IMR-90 (cell line): ENCODE measurements around the gene ARHGAP19. TPM values are rescaled to one million over a fixed set of nuclear protein-coding genes. Genes with fewer than 3 reads are reported as not detected.

ENCODE experiments used
- ATAC-seq: fragments of 200-7000 bp; cut with Tn5 transposase; 2 replicates; pipeline ENCODE4 v1.9.1; 2020; ENCODE audit warnings: low read depth, mild to moderate bottlenecking, moderate library complexity
- BruUV-seq: library from RNA; stranded (reverse); fragments of 400-500 nt; replicated peaks from 2 replicates; lab custom pipeline; 2021; lab: Mats Ljungman, UMichigan
- CTCF ChIA-PET: fragments of 300-600 bp; formaldehyde crosslinking; extraction: SDS; loops from one replicate; lab custom pipeline; 2021; ENCODE audit warnings: antibody characterized with exemption; lab: Yijun Ruan, JAX
- POLR2A ChIA-PET: fragments of 300-600 bp; sonication (Branson Sonifier 250); formaldehyde crosslinking; loops from one replicate; lab custom pipeline; 2022; ENCODE audit warnings: antibody characterized with exemption; ENCODE audit not compliant: unreplicated experiment; lab: Charles Lee
- DNase-seq: peaks from one replicate; pipeline ENCODE4 v3.0.0; 2013
- H2AFZ ChIP-seq: replicated peaks from 2 replicates; pipeline ENCODE3; 2013; ENCODE audit warnings: low read length, mild to moderate bottlenecking; ENCODE audit not compliant: poor library complexity
- H2AK5ac ChIP-seq: 2 replicates; pipeline ENCODE4 v1.6.1; 2013; ENCODE audit warnings: low read depth, low read length, inconsistent platforms
- H2AK9ac ChIP-seq: replicated peaks from 2 replicates; pipeline ENCODE3; 2013; ENCODE audit warnings: mild to moderate bottlenecking, low read depth, low read length, moderate library complexity; ENCODE audit not compliant: poor library complexity
- H2BK120ac ChIP-seq: 2 replicates; pipeline ENCODE4 v1.6.1; 2013; ENCODE audit warnings: low read depth, low read length, inconsistent platforms
- H2BK15ac ChIP-seq: 3 replicates; pipeline ENCODE4 v1.6.1; 2013; ENCODE audit warnings: low read depth, low read length, inconsistent platforms
- H2BK20ac ChIP-seq: 2 replicates; pipeline ENCODE4 v1.6.1; 2013; ENCODE audit warnings: low read depth, mild to moderate bottlenecking, inconsistent platforms, low read length, moderate library complexity
- H2BK5ac ChIP-seq: 2 replicates; pipeline ENCODE4 v1.6.1; 2013; ENCODE audit warnings: mild to moderate bottlenecking, low read depth, low read length, inconsistent platforms; ENCODE audit not compliant: poor library complexity, severe bottlenecking
- H3K14ac ChIP-seq: replicated peaks from 2 replicates; pipeline ENCODE4 v1.6.1; 2013; ENCODE audit warnings: low read depth, low read length, inconsistent platforms
- H3K18ac ChIP-seq: 2 replicates; pipeline ENCODE4 v1.6.1; 2013; ENCODE audit warnings: low read depth, low read length, control low read depth
- H3K23ac ChIP-seq: 2 replicates; pipeline ENCODE4 v1.6.1; 2013; ENCODE audit warnings: low read depth, low read length, inconsistent platforms
- H3K27ac ChIP-seq: 2 replicates; pipeline ENCODE4 v1.5.1; 2013; ENCODE audit warnings: mild to moderate bottlenecking, control low read depth, low read length; ENCODE audit not compliant: insufficient read depth
- H3K27me3 ChIP-seq: 2 replicates; pipeline ENCODE4 v1.6.1; 2013; ENCODE audit warnings: low read length; ENCODE audit not compliant: control insufficient read depth, insufficient read depth
- H3K36me3 ChIP-seq: 2 replicates; pipeline ENCODE4 v1.6.1; 2013; ENCODE audit warnings: low read length, mixed read lengths; ENCODE audit not compliant: control insufficient read depth, insufficient read depth
- H3K4ac ChIP-seq: 2 replicates; pipeline ENCODE4 v1.6.1; 2013; ENCODE audit warnings: low read depth, low read length, inconsistent platforms
- H3K4me1 ChIP-seq: 2 replicates; pipeline ENCODE4 v1.6.1; 2013; ENCODE audit warnings: low read length, mixed read lengths; ENCODE audit not compliant: control insufficient read depth, insufficient read depth
- H3K4me2 ChIP-seq: 2 replicates; pipeline ENCODE4 v1.6.1; 2013; ENCODE audit warnings: low read depth, mild to moderate bottlenecking, control low read depth, low read length, moderate library complexity
- H3K4me3 ChIP-seq: 2 replicates; pipeline ENCODE4 v1.5.1; 2013; ENCODE audit warnings: low read depth, mild to moderate bottlenecking, control low read depth, low read length, moderate library complexity; ENCODE audit not compliant: insufficient read depth
- H3K56ac ChIP-seq: 2 replicates; pipeline ENCODE4 v1.6.1; 2013; ENCODE audit warnings: low read length, inconsistent platforms; ENCODE audit not compliant: insufficient read depth; ENCODE audit errors: extremely low read depth
- H3K79me1 ChIP-seq, 2 experiments: 2 replicates each; pipeline ENCODE4 v1.6.1; 2013; ENCODE audit warnings: low read length in 2 of 2, inconsistent platforms in 1 of 2, low read depth in 1 of 2
- H3K9ac ChIP-seq: 2 replicates; pipeline ENCODE4 v1.6.1; 2013; ENCODE audit warnings: low read depth, low read length, control low read depth
- H3K9me1 ChIP-seq: 2 replicates; pipeline ENCODE4 v1.6.1; 2013; ENCODE audit warnings: low read length, inconsistent platforms; ENCODE audit not compliant: insufficient read depth
- H3K9me3 ChIP-seq: 2 replicates; pipeline ENCODE4 v1.6.1; 2013; ENCODE audit warnings: low read length; ENCODE audit not compliant: control insufficient read depth, insufficient read depth
- H4K20me1 ChIP-seq: 2 replicates; pipeline ENCODE4 v1.6.1; 2013; ENCODE audit warnings: low read length, inconsistent platforms; ENCODE audit not compliant: insufficient read depth
- H4K5ac ChIP-seq: 2 replicates; pipeline ENCODE4 v1.6.1; 2013; ENCODE audit warnings: mild to moderate bottlenecking, low read depth, low read length, control low read depth
- H4K8ac ChIP-seq, 2 experiments: 2 replicates each; pipeline ENCODE4 v1.6.1; 2013; ENCODE audit warnings: low read depth in 2 of 2, low read length in 2 of 2, control low read depth in 1 of 2, inconsistent platforms in 1 of 2
- H4K91ac ChIP-seq: 2 replicates; pipeline ENCODE4 v1.6.1; 2013; ENCODE audit warnings: low read depth, low read length, inconsistent platforms; ENCODE audit not compliant: insufficient read depth
- BHLHE40 ChIP-seq: fragments of 150-350 bp; IDR thresholded peaks from 2 replicates; pipeline ENCODE4 v1.6.1; 2016; ENCODE audit warnings: mild to moderate bottlenecking, low read depth, low read length
- CEBPB ChIP-seq: IDR thresholded peaks from 2 replicates; pipeline ENCODE4 v1.6.1; 2012; ENCODE audit warnings: low read depth, low read length, improper control_type of control experiment
- CHD1 ChIP-seq: IDR thresholded peaks from 2 replicates; pipeline ENCODE4 v1.6.1; 2012; ENCODE audit warnings: low read depth, low read length, improper control_type of control experiment
- CTCF ChIP-seq: conservative IDR thresholded peaks from 2 replicates; pipeline ENCODE4 v1.5.1; 2012; ENCODE audit warnings: mild to moderate bottlenecking, low read depth, low read length, improper control_type of control experiment
- FOS ChIP-seq: fragments of 150-350 bp; IDR thresholded peaks from 2 replicates; pipeline ENCODE4 v1.6.1; 2016; ENCODE audit warnings: low read depth, low read length
- MAFK ChIP-seq: IDR thresholded peaks from 2 replicates; pipeline ENCODE4 v1.6.1; 2012; ENCODE audit warnings: low read depth, low read length, improper control_type of control experiment
- MAZ ChIP-seq: IDR thresholded peaks from 2 replicates; pipeline ENCODE4 v1.6.1; 2012; ENCODE audit warnings: low read depth, mild to moderate bottlenecking, low read length, improper control_type of control experiment, moderate library complexity, borderline replicate concordance
- MXI1 ChIP-seq: IDR thresholded peaks from 2 replicates; pipeline ENCODE4 v1.6.1; 2012; ENCODE audit warnings: low read depth, mild to moderate bottlenecking, low read length, moderate library complexity, borderline replicate concordance
- NFE2L2 ChIP-seq: fragments of 150-350 bp; IDR thresholded peaks from 2 replicates; pipeline ENCODE4 v1.6.1; 2016; ENCODE audit warnings: low read depth, mild to moderate bottlenecking, low read length
- POLR2A ChIP-seq: IDR thresholded peaks from 2 replicates; pipeline ENCODE4 v1.6.1; 2012; ENCODE audit warnings: mild to moderate bottlenecking, low read depth, low read length
- RAD21 ChIP-seq: IDR thresholded peaks from 2 replicates; pipeline ENCODE4 v1.6.1; 2012; ENCODE audit warnings: low read length, improper control_type of control experiment
- RCOR1 ChIP-seq: IDR thresholded peaks from 2 replicates; pipeline ENCODE4 v1.6.1; 2012; ENCODE audit warnings: mild to moderate bottlenecking, low read length, improper control_type of control experiment; ENCODE audit not compliant: insufficient replicate concordance
- RFX5 ChIP-seq: IDR thresholded peaks from 2 replicates; pipeline ENCODE4 v1.8.0; 2012; ENCODE audit warnings: low read depth, mild to moderate bottlenecking, low read length, moderate library complexity
- SMC3 ChIP-seq: fragments of 150-350 bp; IDR thresholded peaks from 2 replicates; pipeline ENCODE4 v1.6.1; 2016; ENCODE audit warnings: low read depth, mild to moderate bottlenecking, antibody characterized with exemption, low read length, moderate library complexity
- USF2 ChIP-seq: fragments of 150-350 bp; IDR thresholded peaks from 2 replicates; pipeline ENCODE4 v1.6.1; 2017; ENCODE audit warnings: mild to moderate bottlenecking, antibody characterized with exemption, low read length, low read depth
- WGBS, 2 experiments: methylation state at CpG; one replicate each; pipeline versions ENCODE4 v1.1.5 to v1.1.7; 2013; ENCODE audit warnings: missing lambda C conversion rate in 2 of 2; ENCODE audit not compliant: insufficient read length in 1 of 2; ENCODE audit errors: extremely low coverage in 2 of 2; 5-methylcytosine and 5-hydroxymethylcytosine counted together
- dilution Hi-C: fragments of 300-500 bp; cut with HindIII; formaldehyde crosslinking; loops from one replicate; pipeline ENCODE4 v1.14.3; 2018; ENCODE audit warnings: low sequenced_read_pairs; ENCODE audit not compliant: unreplicated experiment
- in situ Hi-C: fragments of 300-500 bp; cut with MboI; formaldehyde crosslinking; loops from 3 replicates; pipeline ENCODE4 v1.14.3; 2019; ENCODE audit warnings: low sequenced_read_pairs, inconsistent platforms, mixed read lengths
- intact Hi-C: fragments of 100-400 bp; cut with micrococcal nuclease; formaldehyde crosslinking; loops from 2 replicates; pipeline ENCODE4 v1.10.0; 2022
- polyA plus RNA-seq, 3 experiments: library from polyadenylated mRNA; depleted of rRNA; stranded (reverse); fragments of >200 nt; gene quantifications; 2 replicates each; pipeline ENCODE4 v1.2.3, GENCODE V29; 2012; ENCODE audit warnings: low replicate concordance in 1 of 3
- total RNA-seq: library from RNA; depleted of rRNA; stranded (reverse); fragments of >200 nt; gene quantifications from 2 replicates; pipeline ENCODE4 v1.2.3, GENCODE V29; 2012
- TF ChIP-seq, protein P1 (sequence below): fragments of 150-350 bp; IDR thresholded peaks from 2 replicates; pipeline ENCODE4 v1.6.1; 2016; ENCODE audit warnings: low read depth, mild to moderate bottlenecking, low read length, moderate library complexity, borderline replicate concordance

ARHGAP19 gene
- total and polyA plus RNA-seq, 2 of the 4 experiments (the other 2 are of a cell fraction): 6.3 to 7.0 TPM

DNA sequence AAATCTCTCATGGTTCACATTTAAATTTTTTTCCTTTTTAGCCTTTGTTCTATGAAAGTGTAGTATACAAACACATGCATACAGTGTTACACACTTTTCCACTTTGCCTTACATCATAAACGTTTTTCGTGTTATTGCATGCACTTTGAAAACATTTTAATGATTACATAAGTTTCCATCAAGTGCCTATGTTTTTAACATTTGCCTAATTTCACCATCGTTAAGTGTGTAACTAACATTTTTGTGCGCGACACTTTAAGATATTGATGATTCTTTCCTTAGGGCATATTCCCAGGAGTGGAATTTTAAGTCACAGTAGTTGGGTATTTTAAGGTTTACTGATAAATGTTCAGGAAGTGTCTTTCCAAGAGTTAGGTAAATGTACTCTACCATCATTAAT lies 43.6 kb upstream of the ARHGAP19 start:
- Histone ChIP-seq H2BK120ac (no peak overlapping the region), H2AK9ac (no peak overlapping the region), H3K27ac (no peak overlapping the region), H3K14ac (no peak overlapping the region), H3K56ac (no peak overlapping the region), H3K27me3 (peaks cover 22% of the 10 kb centered on the region), H3K4me2 (no peak overlapping the region), H2BK15ac (no peak overlapping the region), H3K9me3 (no peaks in the 10 kb centered on the region), H3K23ac (no peak overlapping the region), H3K9me1 (no peaks in the 10 kb centered on the region), H4K20me1 (no peaks in the 10 kb centered on the region), H2AFZ (no peak overlapping the region), H4K5ac (no peak overlapping the region), H3K18ac (no peak overlapping the region), H2BK20ac (no peak overlapping the region), H2BK5ac (no peak overlapping the region), H3K4me1 (peaks cover 11% of the 10 kb centered on the region), H4K91ac (no peak overlapping the region), H3K9ac (no peak overlapping the region), H3K79me1 (peaks cover 12 to 25% of the 10 kb centered on the region in 2 experiments), H3K4me3 (no peak overlapping the region), H3K36me3 (no peaks in the 10 kb centered on the region), H2AK5ac (no peak overlapping the region), H4K8ac (no peak overlapping the region), H3K4ac (no peak overlapping the region)
- BruUV-seq: no TSS peak
- TF ChIP-seq USF2 (no peak), CTCF (no peak), RFX5 (no peak), MAZ (no peak), FOS (no peak), RCOR1 (no peak), BHLHE40 (no peak), MAFK (no peak), RAD21 (no peak), SMC3 (no peak), NFE2L2 (no peak), MXI1 (no peak), CHD1 (no peak), POLR2A (no peak), CEBPB (no peak)
- TF ChIP-seq, protein P1, sequence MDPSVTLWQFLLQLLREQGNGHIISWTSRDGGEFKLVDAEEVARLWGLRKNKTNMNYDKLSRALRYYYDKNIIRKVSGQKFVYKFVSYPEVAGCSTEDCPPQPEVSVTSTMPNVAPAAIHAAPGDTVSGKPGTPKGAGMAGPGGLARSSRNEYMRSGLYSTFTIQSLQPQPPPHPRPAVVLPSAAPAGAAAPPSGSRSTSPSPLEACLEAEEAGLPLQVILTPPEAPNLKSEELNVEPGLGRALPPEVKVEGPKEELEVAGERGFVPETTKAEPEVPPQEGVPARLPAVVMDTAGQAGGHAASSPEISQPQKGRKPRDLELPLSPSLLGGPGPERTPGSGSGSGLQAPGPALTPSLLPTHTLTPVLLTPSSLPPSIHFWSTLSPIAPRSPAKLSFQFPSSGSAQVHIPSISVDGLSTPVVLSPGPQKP: no peak
- intact Hi-C loops: no loop called here
- ATAC-seq (no peak), DNase-seq (no peak)
- CTCF ChIA-PET: no interaction called here
- in situ Hi-C loops: no loop called here
- WGBS, 2 experiments: no CpG with 5 or more reads among the region's 5 CpGs
- POLR2A ChIA-PET: no interaction called here
- dilution Hi-C loops: no loop called here
